HPDE6-E6E7 (cell line): ENCODE results near the gene CLEC16A.
"Not testable (repeated sequence)": the region's sequence is repeated elsewhere in the genome, so short reads cannot be mapped to it uniquely, and the experiment has no call there.

Source experiments
- DNase-seq: peaks from one replicate; pipeline ENCODE4 v3.0.0; 2011; ENCODE audit warnings: missing footprints; ENCODE audit errors: extremely low spot score

Gene CLEC16A

DNA sequence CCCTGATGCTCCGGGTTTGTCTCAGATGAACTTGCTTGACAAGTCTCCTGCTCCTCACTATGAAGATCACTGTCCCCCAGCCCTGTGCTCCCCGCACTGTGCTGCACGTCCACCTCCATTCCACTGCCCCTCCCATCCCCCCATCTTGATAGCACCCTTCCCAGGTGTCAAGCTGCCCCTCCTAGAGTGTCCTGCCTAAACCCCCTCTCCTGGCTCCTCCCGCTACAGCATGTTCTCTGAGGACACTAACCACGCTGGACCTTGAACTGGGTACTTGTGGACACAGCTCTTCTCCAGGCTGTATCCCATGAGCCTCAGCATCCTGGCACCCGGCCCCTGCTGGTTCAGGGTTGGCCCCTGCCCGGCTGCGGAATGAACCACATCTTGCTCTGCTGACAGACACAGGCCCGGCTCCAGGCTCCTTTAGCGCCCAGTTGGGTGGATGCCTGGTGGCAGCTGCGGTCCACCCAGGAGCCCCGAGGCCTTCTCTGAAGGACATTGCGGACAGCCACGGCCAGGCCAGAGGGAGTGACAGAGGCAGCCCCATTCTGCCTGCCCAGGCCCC is 20.6 kb upstream of the CLEC16A start:
- no peak for DNase-seq

GRCh38 chr16:10925285-10925684 is 19.1 kb upstream of the CLEC16A start:
- DNase-seq: not testable (repeated sequence)

DNA sequence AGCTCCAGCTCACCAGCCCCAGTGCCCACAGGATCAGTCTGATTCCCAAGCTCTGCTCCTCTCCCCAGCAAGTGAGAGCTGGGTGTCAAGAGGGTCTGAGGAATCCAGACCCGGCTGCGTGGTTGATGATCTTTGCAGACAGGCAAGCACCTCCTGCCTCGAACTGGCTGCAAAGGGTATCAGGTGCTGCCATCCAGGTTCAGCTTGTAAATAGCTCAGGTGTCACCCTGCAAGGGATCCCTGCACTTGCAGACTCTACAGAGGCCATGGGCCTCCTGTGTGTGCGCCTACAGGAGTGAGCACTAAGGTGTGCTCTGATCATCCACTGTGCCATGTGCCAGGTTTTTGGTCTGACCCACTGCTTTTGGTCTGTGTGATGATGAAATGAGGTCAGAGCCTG is 18.3 kb upstream of the CLEC16A start:
- no peak for DNase-seq

- no peak for DNase-seq
Observed at GRCh38 chr16:10926867-10927266, 17.5 kb upstream of the CLEC16A start.

GRCh38 chr16:10927497-10928112 is 16.8 kb upstream of the CLEC16A start:
- DNase-seq: no peak

- DNase-seq: not testable (repeated sequence)
Observed at GRCh38 chr16:10929097-10929496, 15.3 kb upstream of the CLEC16A start.

DNA sequence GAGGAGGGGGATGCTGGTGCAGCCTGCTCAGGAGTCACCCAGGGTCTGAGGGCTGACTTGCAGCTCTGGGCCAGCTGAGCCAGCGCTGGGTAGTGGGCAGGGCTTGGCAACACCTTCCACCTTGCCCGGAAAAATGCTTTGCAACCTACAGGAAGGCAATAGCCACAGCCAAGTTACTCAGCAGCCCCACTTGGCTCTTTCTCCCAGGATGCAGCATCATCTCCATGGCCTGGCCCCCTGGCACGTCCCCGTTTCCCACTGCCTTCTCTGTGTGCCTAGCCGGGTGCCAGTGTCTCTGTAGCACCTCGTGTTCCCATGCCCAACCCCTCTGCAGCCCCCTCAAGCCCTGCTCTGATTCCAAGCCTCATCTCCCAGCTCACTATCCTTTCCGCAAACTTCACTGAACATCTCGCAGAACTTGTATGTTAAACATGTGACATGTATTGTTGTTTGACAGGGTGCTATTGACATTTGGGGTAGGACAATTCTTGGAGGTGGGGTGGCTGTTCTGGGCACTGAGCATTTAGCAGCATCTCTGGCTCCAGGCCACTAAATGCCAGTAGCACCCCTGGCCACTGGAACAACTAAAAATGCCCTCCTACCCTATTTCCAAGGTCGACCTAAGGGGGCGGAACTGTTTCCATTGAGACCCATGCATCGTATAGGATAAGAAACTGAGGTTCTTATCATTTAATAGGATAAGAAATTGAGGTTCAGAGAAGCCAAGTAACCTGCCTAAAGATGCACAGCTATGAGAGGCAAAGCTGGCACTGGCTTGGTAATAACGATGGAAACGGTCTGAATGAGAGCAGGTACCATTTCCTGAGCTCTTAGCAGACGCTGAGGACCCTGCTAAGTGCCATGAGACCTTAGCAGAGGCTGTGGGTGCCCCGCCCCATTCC is 14.3 kb upstream of the CLEC16A start:
- no peak for DNase-seq

- DNase-seq: no peak
Observed at GRCh38 chr16:10930755-10931093, 13.6 kb upstream of the CLEC16A start.

DNA sequence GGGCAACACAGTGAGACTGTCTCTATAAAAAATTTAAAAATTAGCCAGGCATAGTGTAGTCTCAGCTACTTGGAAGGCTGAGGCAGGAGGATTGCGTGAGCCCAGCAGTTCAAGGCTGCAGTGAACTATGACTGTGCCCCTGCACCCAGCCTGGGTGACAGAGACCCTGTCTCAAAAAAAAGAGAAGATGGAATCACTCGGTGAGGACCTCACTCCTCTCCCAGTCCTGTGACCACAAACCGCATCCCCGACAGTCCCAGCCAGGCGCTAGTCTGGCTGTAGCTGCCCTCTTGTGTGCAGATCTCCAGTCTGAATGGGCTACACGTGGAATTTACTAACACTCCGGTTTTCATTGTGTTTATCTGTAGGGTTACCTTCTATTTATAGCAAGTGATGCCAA is 13.2 kb upstream of the CLEC16A start:
- DNase-seq: no peak

DNA sequence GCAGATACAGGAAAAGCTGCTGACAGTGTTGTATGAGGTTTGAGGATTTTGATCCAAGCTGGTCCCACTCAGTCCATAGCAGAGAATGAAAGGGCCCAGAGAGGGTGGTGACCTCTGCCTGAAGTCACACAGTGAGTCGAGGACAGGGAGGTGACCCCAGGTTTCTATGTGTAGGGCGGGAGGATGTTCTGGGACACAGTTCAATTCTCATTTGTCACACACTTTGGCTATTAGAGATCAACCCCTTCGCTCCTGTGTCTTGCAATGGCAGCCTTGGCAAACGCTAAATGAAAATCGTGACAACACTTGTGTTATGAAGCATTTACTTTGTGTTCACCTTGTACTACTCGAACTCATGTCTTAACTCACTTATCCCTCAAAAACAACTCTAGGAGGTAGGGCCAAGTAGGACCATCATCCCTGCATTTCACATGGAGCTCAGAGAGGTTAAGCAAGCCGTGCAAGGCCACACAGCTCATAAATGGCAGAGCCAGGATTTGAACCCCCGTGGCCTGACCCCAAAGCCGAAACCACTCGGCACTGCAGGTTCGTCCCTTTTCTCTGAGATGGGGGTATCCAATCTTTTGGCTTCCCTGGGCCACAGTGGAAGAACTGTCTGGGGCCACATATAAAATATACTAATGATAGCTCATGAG is 12.3 kb upstream of the CLEC16A start:
- no peak for DNase-seq

DNA sequence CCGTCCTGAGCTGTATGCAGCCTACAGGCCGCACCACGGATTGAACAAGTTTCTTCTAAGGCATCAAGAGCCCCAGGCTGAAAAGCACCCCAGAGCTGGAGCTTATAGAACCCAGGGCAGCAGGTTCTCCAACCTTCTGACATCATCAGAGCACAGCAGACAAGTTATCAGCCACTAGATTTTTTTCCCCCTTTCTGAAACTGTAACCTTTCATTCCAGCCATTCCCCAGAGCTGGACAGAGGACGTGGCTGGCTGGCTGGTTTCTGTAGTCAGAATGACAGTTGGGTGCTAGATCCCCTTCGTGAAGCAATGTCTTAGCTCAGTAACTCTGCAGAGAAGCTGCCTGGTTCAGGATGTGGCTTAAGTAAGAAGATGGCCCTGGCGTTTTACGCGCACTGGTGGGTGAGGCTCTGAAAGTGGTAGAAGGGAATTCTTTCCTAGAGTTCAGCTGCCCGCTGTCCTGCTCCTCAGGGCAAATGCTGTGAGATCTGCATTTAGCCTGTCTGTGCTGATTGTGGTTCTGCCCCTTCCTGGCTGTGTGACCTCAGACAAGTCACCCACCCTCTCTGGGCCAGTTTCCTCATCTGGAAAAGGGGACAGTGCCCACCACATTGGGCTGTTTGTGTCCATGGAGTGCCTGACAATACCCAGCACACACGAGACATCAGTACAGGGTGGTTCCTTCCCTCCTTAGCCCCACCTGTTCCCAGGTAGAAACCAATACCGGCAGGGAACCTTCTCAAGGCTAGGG is 11.2 kb upstream of the CLEC16A start:
- no peak for DNase-seq

DNA sequence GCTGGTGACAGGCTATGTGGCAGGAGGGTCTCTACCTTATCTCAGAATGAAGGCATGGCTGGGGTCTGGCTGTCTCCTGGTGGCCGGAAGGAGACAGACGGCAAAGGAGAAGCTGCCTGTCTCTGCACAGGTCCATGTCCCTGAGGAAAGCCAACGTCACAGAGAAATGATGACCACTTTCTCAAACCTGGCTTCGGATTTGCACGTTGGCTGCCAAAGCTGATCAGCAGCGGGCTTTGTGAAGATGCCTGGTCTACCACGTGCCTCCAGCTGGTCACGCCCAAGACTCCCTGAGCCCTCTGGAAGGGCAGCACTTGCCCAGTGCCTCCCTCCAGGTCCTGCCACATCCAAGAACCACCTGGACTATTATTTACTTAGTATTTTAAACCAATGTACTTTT is 10.5 kb upstream of the CLEC16A start:
- no peak for DNase-seq

- no peak for DNase-seq
Observed at GRCh38 chr16:10934325-10935107, 9.8 kb upstream of the CLEC16A start.

- no peak for DNase-seq
Observed at GRCh38 chr16:10935226-10935915, 9.0 kb upstream of the CLEC16A start.

GRCh38 chr16:10936272-10936984 is 7.9 kb upstream of the CLEC16A start:
- no peak for DNase-seq

- no peak for DNase-seq
Observed at GRCh38 chr16:10937068-10937859, 7.1 kb upstream of the CLEC16A start.

DNA sequence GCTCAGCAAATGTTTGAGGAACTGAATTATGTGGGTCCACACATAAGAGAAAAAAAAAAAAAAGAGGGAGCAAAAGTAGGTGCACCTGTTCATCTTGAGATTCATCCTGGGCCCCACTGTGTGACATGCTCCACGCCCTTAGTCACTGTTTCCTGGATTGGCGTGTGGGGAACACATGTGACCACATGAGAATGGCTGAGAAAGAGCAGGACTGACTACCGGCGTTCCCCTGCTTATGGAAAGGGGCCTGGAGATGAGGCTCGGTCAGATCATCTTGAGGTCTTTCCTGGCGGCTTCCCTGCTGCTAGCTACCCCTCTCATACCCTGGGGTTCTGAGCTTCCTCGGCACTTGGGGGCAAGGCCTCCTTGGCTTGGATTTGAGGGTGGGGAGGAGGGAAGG is 6.0 kb upstream of the CLEC16A start:
- DNase-seq: no peak

DNA sequence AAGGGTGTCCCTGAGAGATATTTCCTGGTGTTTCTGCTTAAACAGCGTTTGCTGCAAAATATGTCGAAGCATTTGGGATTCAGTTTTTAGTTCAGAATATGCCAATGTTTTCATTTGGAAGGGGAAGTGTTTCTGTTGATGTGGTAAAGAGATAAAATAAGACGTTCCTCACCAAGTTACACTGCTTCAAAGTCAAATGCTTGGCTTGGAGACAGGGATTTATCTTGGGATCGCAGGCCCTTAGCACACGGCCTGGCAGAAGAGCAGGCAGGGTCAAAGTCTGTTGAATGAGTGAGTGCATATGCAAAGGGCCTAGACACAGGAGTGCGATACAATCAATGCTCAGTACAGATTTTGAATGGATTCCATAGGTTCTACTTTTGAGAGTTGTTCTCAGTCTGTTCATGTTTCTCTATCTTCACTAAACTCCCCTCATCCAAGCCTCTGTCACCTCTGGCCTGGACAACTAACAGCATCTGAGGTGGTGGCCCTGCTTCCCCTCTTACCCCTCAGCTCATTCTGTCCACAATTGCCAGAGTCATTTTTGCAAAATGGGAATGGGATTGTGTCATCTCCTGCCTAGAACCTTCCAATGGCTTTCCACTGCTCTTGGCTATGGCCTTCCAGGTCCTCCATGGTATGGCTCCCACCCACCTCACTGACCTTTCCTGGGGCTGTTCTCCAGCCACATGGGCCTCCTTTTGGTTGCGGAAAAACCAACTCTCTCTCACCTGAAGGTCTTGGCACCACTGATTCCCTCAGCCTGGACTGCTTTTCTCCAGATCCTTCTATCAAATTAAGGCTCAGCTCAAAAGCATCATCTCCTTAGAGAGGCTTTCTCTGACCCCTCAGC is 5.3 kb upstream of the CLEC16A start:
- DNase-seq: no peak
